Activated T-cell treated with anti-CD3 and anti-CD28 coated beads, Interleukin-2, amount 50 U/mL, for 1 hour (primary cell): ENCODE results near the gene DENND1A.

Experiments used
- DNase-seq: peaks from one replicate; pipeline ENCODE4 v3.0.0-alpha.2; 2020

DENND1A gene

DNA sequence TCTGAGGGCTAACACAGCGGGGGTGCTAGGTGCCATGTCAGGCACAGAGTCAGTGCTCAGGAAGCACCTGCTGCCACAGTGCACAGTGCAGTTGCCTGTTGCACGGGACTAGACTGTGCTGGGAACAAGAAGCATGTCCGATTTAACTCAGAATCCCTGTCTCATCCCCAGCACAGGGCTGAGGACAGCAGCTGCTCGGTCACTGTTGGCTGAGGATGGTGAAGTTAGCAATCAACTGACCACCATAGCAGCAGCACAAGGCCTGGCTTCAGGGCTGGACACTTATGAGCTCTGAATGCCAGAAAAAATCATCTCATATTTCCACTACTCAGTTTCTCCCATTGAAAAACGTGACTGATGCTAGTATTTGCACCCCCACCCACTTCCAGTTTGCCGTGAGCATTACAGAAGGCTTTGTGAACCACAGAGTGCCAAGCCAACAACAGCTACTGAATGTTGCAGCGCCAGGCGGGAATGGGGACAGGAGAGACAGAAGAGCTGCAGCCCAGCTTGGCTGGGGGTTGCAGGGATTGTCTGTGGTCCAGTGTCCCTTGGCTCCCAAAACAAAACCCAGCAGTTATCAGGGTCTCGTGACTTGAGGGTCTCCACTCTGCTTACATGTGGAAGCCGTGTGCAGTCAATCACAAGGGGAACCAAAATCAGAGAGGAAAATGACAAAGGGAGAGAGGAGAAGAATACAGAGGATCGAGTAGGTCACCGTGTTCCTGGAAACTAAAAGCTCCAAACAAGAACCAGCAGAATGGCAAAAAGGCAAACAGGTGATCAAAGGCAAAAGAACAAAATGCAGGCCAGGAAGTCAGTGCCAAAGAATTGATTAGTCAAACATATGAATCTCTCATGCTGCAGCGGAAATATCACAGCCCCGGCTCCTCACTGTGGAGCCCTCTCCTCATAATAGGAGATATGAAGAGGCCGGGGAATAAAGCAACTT is 418.3 kb downstream of the DENND1A start:
- DNase-seq: no peak

DNA sequence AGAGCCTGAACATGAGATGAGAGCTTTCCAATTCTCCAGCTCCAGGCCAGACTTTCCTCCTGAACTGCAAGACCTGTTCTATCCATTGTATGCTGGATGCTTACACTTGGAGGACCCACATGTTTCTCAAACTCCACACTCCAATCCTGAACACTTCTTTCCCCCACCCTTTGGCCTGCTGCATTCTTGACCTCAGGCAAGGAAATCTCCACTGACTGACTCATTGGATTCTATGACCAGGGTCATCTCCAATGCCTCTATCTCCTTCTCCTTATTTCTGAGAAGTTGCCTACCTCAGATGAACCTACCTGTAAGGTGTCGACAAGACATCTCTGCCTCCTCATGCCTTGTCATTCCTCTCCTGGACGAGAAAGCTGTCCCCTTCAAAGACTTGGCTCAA is 420.3 kb downstream of the DENND1A start:
- no peak for DNase-seq

- no peak for DNase-seq
Measured at GRCh38 chr9:123508048-123508447, 421.9 kb downstream of the DENND1A start.

GRCh38 chr9:123505496-123505895 is 424.4 kb downstream of the DENND1A start:
- no peak for DNase-seq

DNA sequence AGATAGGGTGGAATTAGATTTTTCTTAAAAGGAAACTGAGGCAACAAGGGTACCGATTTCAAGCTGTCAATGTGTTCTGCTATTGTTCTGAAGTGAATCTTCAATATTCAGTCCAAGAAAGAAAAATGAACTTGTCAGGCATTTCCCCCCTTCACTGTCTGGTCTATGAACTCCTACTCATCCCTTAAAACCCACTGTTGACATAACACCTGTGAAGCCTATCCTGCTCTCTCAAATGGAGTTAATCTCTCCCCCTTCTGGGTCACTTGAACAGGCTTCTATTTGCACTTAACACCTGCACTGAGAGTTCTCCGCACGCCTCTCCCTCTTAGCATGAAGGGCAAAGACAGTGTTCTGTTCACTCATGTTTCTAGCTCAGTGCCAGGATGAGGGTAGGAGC is 429.6 kb downstream of the DENND1A start:
- no peak for DNase-seq

- DNase-seq: no peak
Measured at GRCh38 chr9:123497830-123498229, 432.1 kb downstream of the DENND1A start.

DNA sequence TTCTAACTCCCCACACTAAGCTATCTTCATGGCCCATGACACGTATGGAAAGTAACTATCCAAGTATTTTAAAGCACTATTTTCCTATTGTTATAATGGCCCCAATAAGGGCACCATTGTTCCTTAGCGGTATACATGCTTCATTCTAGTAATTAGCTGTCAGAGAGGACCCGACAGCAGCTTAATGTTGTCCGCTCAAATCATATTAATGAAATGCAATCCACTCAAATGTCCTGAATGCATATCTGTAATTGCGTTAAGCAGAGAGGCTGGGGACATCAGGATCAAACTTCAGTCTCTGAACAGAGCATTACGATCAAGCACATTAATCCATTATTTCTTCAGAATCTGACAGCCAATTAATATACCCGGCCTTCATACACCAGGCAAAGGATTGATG is 434.2 kb downstream of the DENND1A start:
- no peak for DNase-seq

- DNase-seq: no peak
Measured at GRCh38 chr9:123493627-123494026, 436.3 kb downstream of the DENND1A start.

DNA sequence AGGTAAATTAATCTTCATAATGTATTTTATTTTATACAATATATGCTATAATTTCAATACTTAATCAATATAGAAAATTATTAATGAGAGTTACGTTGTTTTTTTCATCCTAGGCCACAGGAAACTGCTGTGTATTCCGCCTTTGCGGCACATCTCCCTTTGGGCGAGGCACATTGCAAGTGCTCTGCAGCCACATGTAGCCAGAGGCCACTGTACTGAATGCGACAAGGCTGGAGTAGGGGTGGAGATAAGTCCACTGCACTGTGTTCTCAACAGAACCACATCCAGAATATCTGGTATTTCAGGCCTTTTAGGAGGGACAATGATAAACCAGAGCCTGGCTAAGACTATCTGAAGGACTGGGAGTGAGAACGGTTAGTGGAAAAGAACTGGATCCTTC is 439.2 kb downstream of the DENND1A start:
- DNase-seq: no peak

DNA sequence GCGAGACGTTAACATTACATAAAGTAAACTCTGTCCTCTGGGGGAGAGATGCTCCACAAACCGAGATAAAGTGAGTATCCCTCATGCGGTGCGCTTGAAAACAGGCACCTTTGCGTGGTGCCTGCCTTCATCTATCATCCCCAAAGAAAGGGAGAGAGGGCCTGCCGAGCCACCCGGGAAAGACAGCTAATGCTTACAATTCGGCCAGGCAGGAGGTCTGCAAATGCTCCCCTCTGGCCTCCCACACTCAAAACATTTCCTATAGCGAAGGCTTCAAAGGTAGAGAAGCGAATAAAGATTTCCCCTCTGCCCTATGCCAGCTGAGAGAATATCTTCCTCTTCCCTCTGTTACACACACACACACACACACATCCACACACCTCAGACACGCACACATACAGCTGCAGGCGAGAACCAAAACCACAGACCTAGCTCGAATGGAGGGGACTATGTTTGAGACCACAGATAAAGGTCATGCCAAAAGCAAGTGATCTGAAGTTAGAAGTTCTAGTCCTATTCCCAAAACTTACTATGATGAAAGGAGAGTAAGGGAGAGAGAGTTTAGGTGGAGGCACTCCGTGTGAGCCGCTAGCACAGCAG is 441.1 kb downstream of the DENND1A start:
- no peak for DNase-seq

DNA sequence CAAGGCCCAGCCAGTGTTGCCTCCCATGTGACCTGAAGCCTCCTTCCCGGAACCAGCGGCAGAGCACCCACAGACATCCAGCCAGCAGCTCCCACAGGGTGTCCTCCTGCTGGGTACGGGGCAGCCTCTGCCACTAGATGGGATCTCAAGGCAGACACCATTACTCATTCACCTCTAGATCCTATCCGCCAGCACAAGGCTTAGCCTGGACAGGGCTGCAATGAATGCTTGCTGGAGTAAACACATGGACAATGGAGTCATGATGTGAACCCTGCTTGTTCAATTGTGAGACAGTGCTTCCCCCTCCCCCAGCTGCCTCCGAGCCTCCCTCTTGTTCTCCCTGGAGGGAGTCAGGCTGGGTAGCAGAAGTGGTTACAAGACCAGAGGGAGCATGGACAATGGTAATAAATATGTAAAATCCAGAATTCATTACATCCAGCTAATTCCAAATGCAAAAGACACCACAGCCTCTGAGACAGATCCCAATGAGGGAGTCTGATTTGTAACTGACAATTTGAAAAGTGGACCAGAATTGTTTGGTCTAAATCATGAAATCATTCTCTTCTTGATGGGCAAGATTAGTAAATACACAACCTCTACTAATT is 441.9 kb downstream of the DENND1A start:
- no peak for DNase-seq

- DNase-seq: no peak
Measured at GRCh38 chr9:123486431-123486830, 443.5 kb downstream of the DENND1A start.

DNA sequence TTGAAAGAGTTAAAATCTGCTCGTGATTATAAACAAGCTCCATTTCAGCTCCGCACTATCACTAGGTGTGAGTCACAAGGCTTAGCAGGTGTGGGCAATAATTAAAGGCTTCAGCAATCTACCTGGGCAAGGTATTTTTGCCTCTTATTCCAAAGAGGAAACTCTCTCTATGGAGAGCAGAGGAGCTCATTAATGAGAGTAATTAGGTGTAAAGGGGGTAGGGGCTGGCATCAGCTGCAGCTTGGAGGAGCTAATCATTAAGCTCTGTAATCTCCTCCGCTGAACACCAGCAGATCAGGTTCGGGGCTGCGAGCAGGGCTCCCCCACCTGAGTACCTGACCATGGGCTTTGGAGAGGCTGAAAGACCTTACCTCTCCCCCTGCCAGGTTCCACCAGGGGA is 444.7 kb downstream of the DENND1A start:
- DNase-seq: no peak

DNA sequence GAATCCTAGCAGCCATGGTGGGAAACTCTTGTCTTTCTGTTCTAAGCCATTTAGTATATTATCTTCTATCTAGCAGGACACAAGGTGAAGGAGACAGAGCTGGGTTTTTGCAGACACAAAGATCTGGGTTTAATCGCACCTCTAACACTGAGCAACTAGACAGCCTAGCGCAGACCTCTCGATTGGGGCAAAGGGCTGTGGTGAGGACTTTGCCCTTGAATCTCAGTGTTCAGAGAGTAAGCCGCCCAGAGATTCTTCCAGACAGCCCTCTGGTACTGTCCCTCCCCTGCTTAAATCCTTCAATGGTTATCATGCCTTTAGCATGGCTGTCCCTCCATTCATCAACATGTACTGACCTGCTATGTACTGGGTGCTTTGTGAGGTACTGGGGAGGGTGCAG is 445.8 kb downstream of the DENND1A start:
- no peak for DNase-seq

- no peak for DNase-seq
Measured at GRCh38 chr9:123483191-123483803, 446.6 kb downstream of the DENND1A start.

GRCh38 chr9:123482295-123482968 is 447.5 kb downstream of the DENND1A start:
- DNase-seq: no peak

- no peak for DNase-seq
Measured at GRCh38 chr9:123481209-123481865, 448.6 kb downstream of the DENND1A start.

DNA sequence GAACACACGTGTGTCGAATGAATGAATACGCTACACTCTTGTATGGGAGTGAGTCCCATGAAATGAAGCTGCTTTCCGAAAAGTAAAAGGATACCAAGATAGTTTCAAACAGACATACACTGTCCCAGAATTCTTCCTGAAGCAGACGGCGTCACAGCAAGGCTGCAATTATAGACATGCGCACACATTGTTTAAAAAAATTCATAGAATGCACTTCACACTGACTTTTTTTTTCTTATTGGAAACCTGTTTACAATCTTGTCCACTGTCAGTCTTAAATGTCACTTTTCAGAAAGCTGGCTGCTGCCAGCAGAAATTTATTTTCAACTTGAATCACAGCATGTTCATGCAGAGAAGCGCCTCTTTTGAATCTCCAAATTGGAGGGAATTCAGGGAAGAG is 449.1 kb downstream of the DENND1A start:
- DNase-seq: no peak

GRCh38 chr9:123480096-123480495 is 449.8 kb downstream of the DENND1A start:
- DNase-seq: no peak

DNA sequence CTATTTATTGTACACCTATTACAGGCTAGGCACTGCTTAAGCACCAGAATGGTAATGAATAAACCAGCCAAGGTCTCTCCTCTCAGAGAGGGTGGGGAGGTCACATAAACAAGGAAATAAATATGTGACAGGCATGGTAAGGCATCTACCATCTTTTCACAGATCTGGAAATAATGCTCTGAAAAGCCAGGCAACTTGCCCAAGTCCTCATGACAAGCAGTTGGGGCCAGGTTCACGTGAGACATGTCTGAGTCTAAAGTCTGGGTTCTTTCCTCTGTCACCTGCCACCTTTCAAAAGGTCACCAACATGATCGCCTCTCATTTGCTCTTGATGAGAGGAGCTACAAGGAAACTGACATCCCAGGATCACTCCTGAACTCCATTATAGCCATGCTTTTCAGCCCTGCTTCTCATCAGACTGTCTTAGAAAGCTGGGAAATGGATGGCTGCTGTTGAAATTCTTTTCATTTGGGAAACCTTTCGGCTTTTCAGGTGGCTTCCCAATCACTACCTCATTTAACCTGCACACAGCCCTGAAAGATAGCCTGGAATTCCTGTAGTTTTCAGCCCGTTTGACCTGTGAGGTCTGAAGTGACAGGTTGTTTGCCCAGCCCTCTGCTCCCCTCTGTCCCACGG is 450.8 kb downstream of the DENND1A start:
- DNase-seq: no peak

DNA sequence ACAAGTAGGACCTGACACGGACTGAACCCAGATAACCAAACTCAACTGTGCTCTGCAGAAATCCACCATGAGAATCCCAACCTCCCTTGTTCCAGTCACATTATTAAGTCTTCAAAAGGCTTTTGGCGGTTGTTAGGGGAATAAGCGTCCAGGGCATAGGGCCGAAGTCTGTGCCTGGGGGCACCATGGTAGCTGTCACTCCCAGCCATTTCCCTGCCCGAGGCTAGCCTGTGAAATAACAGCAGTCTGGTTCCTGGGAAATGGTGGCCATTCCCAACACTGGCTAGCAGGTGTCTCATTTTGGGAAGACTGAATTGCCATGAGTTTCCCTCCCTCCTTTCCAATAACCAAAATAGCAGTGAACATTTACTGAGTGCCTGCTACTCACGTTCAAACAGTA is 451.8 kb downstream of the DENND1A start:
- DNase-seq: no peak

DNA sequence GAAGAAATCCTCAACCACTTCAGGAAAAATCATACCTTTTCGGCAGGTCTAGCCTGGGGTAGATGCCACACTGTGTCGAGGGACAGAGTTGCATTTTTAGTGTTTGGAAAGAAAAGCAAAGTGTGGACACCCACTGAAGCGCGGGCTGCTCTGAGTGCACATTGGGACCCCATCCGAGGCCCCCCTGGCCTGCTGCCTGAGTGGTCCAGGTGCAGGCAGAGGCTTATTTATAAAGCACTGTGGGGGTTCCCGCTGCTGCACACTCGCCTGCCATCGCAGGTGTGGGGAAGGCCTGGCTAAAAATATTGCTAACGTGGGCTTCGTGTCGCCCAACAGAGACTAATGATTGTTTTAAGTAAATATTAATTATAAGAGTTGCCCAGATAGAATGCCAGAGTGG is 454.5 kb downstream of the DENND1A start:
- no peak for DNase-seq
